ENCODE data around the gene TYW1B.
"Not testable (repeated sequence)": the region's sequence is repeated elsewhere in the genome, so short reads cannot be mapped to it uniquely, and the experiment has no call there.

TYW1B gene

DNA sequence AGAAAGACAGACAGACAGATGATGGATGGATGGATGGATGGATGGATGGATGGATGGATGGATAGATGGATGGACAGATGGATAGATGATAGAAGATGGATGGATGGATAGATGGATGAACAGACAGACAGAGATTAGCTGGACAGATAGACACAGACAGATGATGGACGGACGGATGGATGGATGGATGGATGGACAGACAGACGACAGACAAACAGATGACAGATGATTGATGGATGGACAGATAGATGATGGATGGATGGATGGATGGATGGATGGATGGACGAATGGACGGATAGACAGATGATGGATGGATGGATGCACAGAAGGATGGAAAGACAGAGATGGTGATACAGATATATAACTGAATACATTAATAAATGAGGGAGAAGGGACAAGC is 224.9 kb downstream of the TYW1B start:
- no peaks in the 10 kb centered on the region for H3K36me3 ChIP-seq (ENCODE audit: low read depth)

DNA sequence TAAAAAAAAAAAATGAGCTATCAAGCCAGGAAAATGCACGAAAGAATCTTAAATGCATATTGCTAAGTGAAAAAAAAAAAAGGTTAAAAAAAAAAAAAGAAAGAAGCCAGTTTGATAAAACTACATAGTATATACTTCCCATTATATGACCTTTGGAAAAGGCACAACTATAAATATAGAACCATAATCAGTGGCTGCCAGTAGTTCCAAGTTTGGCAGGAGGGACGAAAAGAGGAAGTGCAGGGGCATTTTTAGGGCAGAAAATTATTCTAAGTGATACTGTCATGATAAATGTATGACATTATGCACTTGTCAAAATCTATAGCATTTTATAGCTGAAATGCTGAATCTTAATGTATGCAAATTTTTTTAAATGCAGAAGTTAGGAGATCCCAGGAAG is 226.3 kb downstream of the TYW1B start:
- DNase-seq (ENCODE audit: low spot score); H3K4me1 ChIP-seq (ENCODE audit: insufficient read depth, poor library complexity, severe bottlenecking); H3K4me3 ChIP-seq (ENCODE audit: severe bottlenecking); H3K9me3 ChIP-seq (ENCODE audit: severe bottlenecking); H3K36me3 ChIP-seq (ENCODE audit: low read depth); H3K27ac ChIP-seq (ENCODE audit: poor library complexity, severe bottlenecking); H3K27me3 ChIP-seq (ENCODE audit: insufficient read depth, poor library complexity, severe bottlenecking); ATAC-seq (ENCODE audit: low read depth): not testable (repeated sequence)

More for the DNA sequence above, 224.9 kb downstream of the TYW1B start:
- TF ChIP-seq, protein P1, sequence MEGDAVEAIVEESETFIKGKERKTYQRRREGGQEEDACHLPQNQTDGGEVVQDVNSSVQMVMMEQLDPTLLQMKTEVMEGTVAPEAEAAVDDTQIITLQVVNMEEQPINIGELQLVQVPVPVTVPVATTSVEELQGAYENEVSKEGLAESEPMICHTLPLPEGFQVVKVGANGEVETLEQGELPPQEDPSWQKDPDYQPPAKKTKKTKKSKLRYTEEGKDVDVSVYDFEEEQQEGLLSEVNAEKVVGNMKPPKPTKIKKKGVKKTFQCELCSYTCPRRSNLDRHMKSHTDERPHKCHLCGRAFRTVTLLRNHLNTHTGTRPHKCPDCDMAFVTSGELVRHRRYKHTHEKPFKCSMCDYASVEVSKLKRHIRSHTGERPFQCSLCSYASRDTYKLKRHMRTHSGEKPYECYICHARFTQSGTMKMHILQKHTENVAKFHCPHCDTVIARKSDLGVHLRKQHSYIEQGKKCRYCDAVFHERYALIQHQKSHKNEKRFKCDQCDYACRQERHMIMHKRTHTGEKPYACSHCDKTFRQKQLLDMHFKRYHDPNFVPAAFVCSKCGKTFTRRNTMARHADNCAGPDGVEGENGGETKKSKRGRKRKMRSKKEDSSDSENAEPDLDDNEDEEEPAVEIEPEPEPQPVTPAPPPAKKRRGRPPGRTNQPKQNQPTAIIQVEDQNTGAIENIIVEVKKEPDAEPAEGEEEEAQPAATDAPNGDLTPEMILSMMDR (IDR thresholded peaks at IDR 0.05; ENCODE audit: poor library complexity, severe bottlenecking), result no peak
- no peaks in the 10 kb centered on the region for H3K9me3 ChIP-seq (ENCODE audit: severe bottlenecking)
- H3K4me1 ChIP-seq (ENCODE audit: insufficient read depth, poor library complexity, severe bottlenecking), result no peaks in the 10 kb centered on the region
- no peak overlapping the region for H3K4me3 ChIP-seq (ENCODE audit: severe bottlenecking)
- DNase-seq (ENCODE audit: low spot score), result no peak
- ATAC-seq (ENCODE audit: low read depth), result no peak
- H3K27me3 ChIP-seq (ENCODE audit: insufficient read depth, poor library complexity, severe bottlenecking), result no peaks in the 10 kb centered on the region
- no peak overlapping the region for H3K27ac ChIP-seq (ENCODE audit: poor library complexity, severe bottlenecking)

DNA sequence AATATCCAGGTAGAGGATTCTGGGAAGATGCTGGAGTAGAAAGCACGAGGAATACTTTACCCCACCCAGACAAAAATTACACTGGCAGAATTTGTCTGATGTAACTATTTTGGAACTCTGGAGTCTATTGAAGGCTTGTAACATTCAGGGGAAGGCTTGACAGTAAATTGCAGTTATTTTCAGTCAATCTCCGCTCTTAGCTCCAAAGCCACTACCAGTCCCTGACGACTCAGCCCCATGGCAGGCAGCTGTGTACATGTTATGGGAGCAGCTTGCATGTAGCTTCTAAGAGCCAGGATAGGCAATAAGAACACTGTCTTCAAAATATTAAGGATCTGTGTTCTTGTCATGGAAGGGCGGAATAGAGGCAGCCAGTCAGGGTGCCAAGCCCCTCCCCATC is 238.0 kb downstream of the TYW1B start:
- ATAC-seq (ENCODE audit: low read depth); H3K4me3 ChIP-seq (ENCODE audit: severe bottlenecking); H3K27ac ChIP-seq (ENCODE audit: poor library complexity, severe bottlenecking); H3K36me3 ChIP-seq (ENCODE audit: low read depth); H3K27me3 ChIP-seq (ENCODE audit: insufficient read depth, poor library complexity, severe bottlenecking); DNase-seq (ENCODE audit: low spot score); H3K4me1 ChIP-seq (ENCODE audit: insufficient read depth, poor library complexity, severe bottlenecking); H3K9me3 ChIP-seq (ENCODE audit: severe bottlenecking): not testable (repeated sequence)

GRCh38 chr7:72587267-72587666 is 240.7 kb downstream of the TYW1B start:
- H3K9me3 ChIP-seq (ENCODE audit: severe bottlenecking); H3K36me3 ChIP-seq (ENCODE audit: low read depth); H3K4me3 ChIP-seq (ENCODE audit: severe bottlenecking); DNase-seq (ENCODE audit: low spot score); H3K4me1 ChIP-seq (ENCODE audit: insufficient read depth, poor library complexity, severe bottlenecking); H3K27ac ChIP-seq (ENCODE audit: poor library complexity, severe bottlenecking); ATAC-seq (ENCODE audit: low read depth); H3K27me3 ChIP-seq (ENCODE audit: insufficient read depth, poor library complexity, severe bottlenecking): not testable (repeated sequence)

DNA sequence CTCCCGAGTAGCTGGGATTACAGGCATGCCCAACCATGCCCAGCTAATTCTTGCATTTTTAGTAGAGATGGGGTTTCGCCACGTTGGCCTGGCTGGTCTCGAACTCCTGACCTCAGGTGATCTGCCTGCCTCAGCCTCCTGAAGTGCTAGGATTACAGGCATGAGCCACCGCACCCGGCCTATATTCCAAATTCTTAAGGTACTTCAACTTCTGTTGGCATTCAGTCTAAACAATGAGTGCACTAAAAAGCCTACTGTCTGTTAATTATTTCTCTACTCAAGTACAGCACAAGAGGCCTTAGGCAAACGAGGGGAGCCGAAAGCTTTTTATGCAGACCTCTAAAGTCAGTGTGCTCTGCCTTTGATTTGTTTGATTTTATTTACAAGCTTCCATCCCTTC is 243.4 kb downstream of the TYW1B start:
- not testable (repeated sequence) for H3K9me3 ChIP-seq (ENCODE audit: severe bottlenecking); H3K36me3 ChIP-seq (ENCODE audit: low read depth); ATAC-seq (ENCODE audit: low read depth); H3K27ac ChIP-seq (ENCODE audit: poor library complexity, severe bottlenecking); H3K27me3 ChIP-seq (ENCODE audit: insufficient read depth, poor library complexity, severe bottlenecking); DNase-seq (ENCODE audit: low spot score); H3K4me3 ChIP-seq (ENCODE audit: severe bottlenecking); H3K4me1 ChIP-seq (ENCODE audit: insufficient read depth, poor library complexity, severe bottlenecking)

DNA sequence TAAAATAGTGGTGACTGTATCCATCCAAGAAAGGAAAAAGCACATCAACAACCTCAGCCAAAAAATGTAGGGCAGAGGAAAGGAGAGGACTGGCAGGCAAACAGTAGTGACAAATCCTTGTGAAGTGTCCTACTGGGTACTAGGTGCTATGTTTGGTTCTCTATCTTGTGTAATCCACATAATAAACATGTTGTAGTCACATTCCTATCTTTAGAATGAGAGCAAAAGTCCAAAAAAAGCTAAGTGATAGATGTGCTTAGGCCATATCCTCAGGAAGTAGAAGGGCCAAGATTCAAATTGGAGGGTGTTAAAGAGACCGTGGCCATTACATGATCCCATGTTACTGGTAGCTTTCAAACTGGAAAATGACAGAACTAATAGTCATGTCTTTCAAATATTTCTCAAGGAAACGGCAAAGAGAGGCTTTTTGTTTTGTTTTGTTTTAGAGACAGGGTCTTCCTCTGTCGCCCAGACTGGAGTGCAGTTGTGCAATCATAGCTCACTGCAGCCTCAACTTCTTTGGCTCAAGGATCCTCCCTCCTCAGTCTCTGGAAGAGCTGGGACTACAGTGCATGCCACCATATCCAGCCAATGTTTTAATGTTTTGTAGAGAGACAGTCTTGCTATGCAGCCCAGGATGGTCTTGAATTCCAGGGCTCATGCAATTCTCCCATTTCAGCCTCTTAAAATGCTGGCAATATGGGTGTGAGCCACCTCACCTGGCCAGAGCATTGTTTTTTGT is 244.2 kb downstream of the TYW1B start:
- not testable (repeated sequence) for H3K4me3 ChIP-seq (ENCODE audit: severe bottlenecking); H3K4me1 ChIP-seq (ENCODE audit: insufficient read depth, poor library complexity, severe bottlenecking); H3K27ac ChIP-seq (ENCODE audit: poor library complexity, severe bottlenecking); DNase-seq (ENCODE audit: low spot score); H3K36me3 ChIP-seq (ENCODE audit: low read depth); ATAC-seq (ENCODE audit: low read depth); H3K27me3 ChIP-seq (ENCODE audit: insufficient read depth, poor library complexity, severe bottlenecking); H3K9me3 ChIP-seq (ENCODE audit: severe bottlenecking)

GRCh38 chr7:72580142-72580770 is 247.7 kb downstream of the TYW1B start:
- not testable (repeated sequence) for H3K27me3 ChIP-seq (ENCODE audit: insufficient read depth, poor library complexity, severe bottlenecking); H3K9me3 ChIP-seq (ENCODE audit: severe bottlenecking); H3K27ac ChIP-seq (ENCODE audit: poor library complexity, severe bottlenecking); H3K4me1 ChIP-seq (ENCODE audit: insufficient read depth, poor library complexity, severe bottlenecking); H3K4me3 ChIP-seq (ENCODE audit: severe bottlenecking); DNase-seq (ENCODE audit: low spot score); ATAC-seq (ENCODE audit: low read depth); H3K36me3 ChIP-seq (ENCODE audit: low read depth)
